ENCODE data around the gene MRPS31. TPM values are rescaled to one million over a fixed set of nuclear protein-coding genes. Genes with fewer than 3 reads are reported as not detected.
A peak's percentile ranks its signal among the peaks of the same experiment; 100 is the strongest.
"Not testable (repeated sequence)": the region's sequence is repeated elsewhere in the genome, so short reads cannot be mapped to it uniquely, and the experiment has no call there.

Gene MRPS31
- total RNA-seq, 2 experiments from 2014 or later, result 41.0 to 44.7 TPM

GRCh38 chr13:40749327-40749726 is 21.7 kb downstream of the MRPS31 start:
- no peak for DNase-seq
- Mint-ChIP-seq H3K36me3 (ENCODE audit: low read depth) (peaks cover 26% of the 10 kb centered on the region), H3K9me3 (no peaks in the 10 kb centered on the region), H3K27ac (no peak overlapping the region), H3K27me3 (no peaks in the 10 kb centered on the region), H3K4me3 (no peak overlapping the region), H3K4me1 (ENCODE audit: low read depth) (peaks cover 5% of the 10 kb centered on the region)
- no peak for TF ChIP-seq CTCF (IDR thresholded peaks at IDR 0.05)
- CTCF ChIA-PET, result interaction anchor here (1.0 kb wide), 1 partner anchor 49 kb away, joined by 3 read pairs; no protein-coding TSS in a partner anchor
- ATAC-seq, result no peak
- POLR2A ChIA-PET, result no interaction called here
- intact Hi-C loops (cut with micrococcal nuclease), result no loop called here

GRCh38 chr13:40735232-40735548 is 35.8 kb downstream of the MRPS31 start:
- CTCF ChIA-PET; intact Hi-C loops (cut with micrococcal nuclease); H3K9me3 Mint-ChIP-seq; ATAC-seq; H3K27me3 Mint-ChIP-seq; H3K27ac Mint-ChIP-seq; POLR2A ChIA-PET; H3K4me3 Mint-ChIP-seq: not testable (repeated sequence)
- peak; percentile 22 for DNase-seq
- Mint-ChIP-seq H3K36me3 (ENCODE audit: low read depth) (peaks cover 24% of the 10 kb centered on the region), H3K4me1 (ENCODE audit: low read depth) (peaks cover 10% of the 10 kb centered on the region)

- ATAC-seq; H3K27me3 Mint-ChIP-seq; H3K4me3 Mint-ChIP-seq; intact Hi-C loops (cut with micrococcal nuclease); CTCF ChIA-PET; POLR2A ChIA-PET; DNase-seq; H3K9me3 Mint-ChIP-seq: not testable (repeated sequence)
- peak overlapping the region; percentile 55 for H3K27ac Mint-ChIP-seq
- peaks cover 10% of the 10 kb centered on the region for H3K4me1 Mint-ChIP-seq (ENCODE audit: low read depth)
- H3K36me3 Mint-ChIP-seq (ENCODE audit: low read depth), result peaks cover 26% of the 10 kb centered on the region
Measured at GRCh38 chr13:40734536-40735231, 36.3 kb downstream of the MRPS31 start.

GRCh38 chr13:40732658-40733057 is 38.3 kb downstream of the MRPS31 start:
- peaks cover 10% of the 10 kb centered on the region for H3K4me1 Mint-ChIP-seq (ENCODE audit: low read depth)
- ChIA-PET POLR2A (interaction anchor here (1.1 kb wide), 1 partner anchor 44 kb away, joined by 3 read pairs; no protein-coding TSS in a partner anchor), CTCF (no interaction called here)
- H3K27ac Mint-ChIP-seq, result no peak overlapping the region
- no peak for TF ChIP-seq CTCF (IDR thresholded peaks at IDR 0.05)
- DNase-seq (no peak), ATAC-seq (no peak)
- H3K4me3 Mint-ChIP-seq, result no peak overlapping the region
- peaks cover 2% of the 10 kb centered on the region for H3K9me3 Mint-ChIP-seq
- intact Hi-C loops (cut with micrococcal nuclease), result no loop called here
- peaks cover 19% of the 10 kb centered on the region for H3K36me3 Mint-ChIP-seq (ENCODE audit: low read depth)
- H3K27me3 Mint-ChIP-seq, result no peaks in the 10 kb centered on the region

- ATAC-seq, result no peak
- Mint-ChIP-seq H3K4me1 (ENCODE audit: low read depth) (no peaks in the 10 kb centered on the region), H3K27ac (no peak overlapping the region), H3K36me3 (ENCODE audit: low read depth) (peaks cover 10% of the 10 kb centered on the region), H3K27me3 (no peaks in the 10 kb centered on the region), H3K9me3 (no peaks in the 10 kb centered on the region), H3K4me3 (no peak overlapping the region)
- no peak for TF ChIP-seq CTCF (IDR thresholded peaks at IDR 0.05)
- no peak for DNase-seq
- ChIA-PET CTCF (interaction anchor here (1.4 kb wide), 1 partner anchor 46 kb away, joined by 4 read pairs; no protein-coding TSS in a partner anchor), POLR2A (no interaction called here)
- intact Hi-C loops (cut with micrococcal nuclease), result no loop called here
Measured at GRCh38 chr13:40728595-40728994, 42.4 kb downstream of the MRPS31 start.

- DNase-seq; H3K27me3 Mint-ChIP-seq; CTCF ChIA-PET; H3K4me3 Mint-ChIP-seq; H3K4me1 Mint-ChIP-seq (ENCODE audit: low read depth); H3K27ac Mint-ChIP-seq; POLR2A ChIA-PET; ATAC-seq; intact Hi-C loops (cut with micrococcal nuclease): not testable (repeated sequence)
- peaks cover 47% of the 10 kb centered on the region for H3K36me3 Mint-ChIP-seq (ENCODE audit: low read depth)
- H3K9me3 Mint-ChIP-seq, result peaks cover 14% of the 10 kb centered on the region
Measured at GRCh38 chr13:40714433-40714832, 56.6 kb downstream of the MRPS31 start.
